Measurements from ENCODE around the gene PBX3.

Gene PBX3

GRCh38 chr9:125816321-125816720 is 69.1 kb downstream of the PBX3 start:
- Histone ChIP-seq H3K4me2 (ENCODE audit: low read depth, low read length, poor library complexity, severe bottlenecking) (no peak overlapping the region), H3F3A (ENCODE audit: insufficient read depth) (peaks cover 7% of the 10 kb centered on the region), H2AFZ (ENCODE audit: low read depth, low read length, severe bottlenecking) (no peak overlapping the region), H3K27ac (ENCODE audit: low read depth, low read length) (no peak overlapping the region), H3K79me2 (ENCODE audit: insufficient read depth, low read length) (no peaks in the 10 kb centered on the region; the same call in 1 of the 2 replicates), H3K9me2 (replicated peaks; ENCODE audit: insufficient read depth, low read length) (no peaks in the 10 kb centered on the region), H3K27me3 (ENCODE audit: low read length) (no peaks in the 10 kb centered on the region), H3K4me3 (ENCODE audit: insufficient read depth, low read length, poor library complexity, severe bottlenecking) (no peak overlapping the region), H3K9me3 (ENCODE audit: insufficient read depth, low read length) (no peaks in the 10 kb centered on the region), H4K20me1 (ENCODE audit: low read depth, low read length) (no peaks in the 10 kb centered on the region), H3K36me3 (ENCODE audit: low read length) (no peaks in the 10 kb centered on the region), H3K9ac (ENCODE audit: low read length) (no peak overlapping the region)
- no peak for TF ChIP-seq EZH2phosphoT487 (conservative IDR thresholded peaks at IDR 0.05; ENCODE audit: low read length)
- TF ChIP-seq CTCF (IDR thresholded peaks at IDR 0.05; ENCODE audit: insufficient read depth, low read length, poor library complexity, severe bottlenecking) = no peak

GRCh38 chr9:125820100-125820804 is 73.1 kb downstream of the PBX3 start:
- H3K4me3 ChIP-seq (ENCODE audit: insufficient read depth, low read length, poor library complexity, severe bottlenecking) = peak overlapping the region; percentile 31
- H3K27ac ChIP-seq (ENCODE audit: low read depth, low read length) = peak overlapping the region; percentile 85
- no peaks in the 10 kb centered on the region for H3K9me3 ChIP-seq (ENCODE audit: insufficient read depth, low read length)
- H4K20me1 ChIP-seq (ENCODE audit: low read depth, low read length) = no peaks in the 10 kb centered on the region
- H3K27me3 ChIP-seq (ENCODE audit: low read length) = no peaks in the 10 kb centered on the region
- H3K4me2 ChIP-seq (ENCODE audit: low read depth, low read length, poor library complexity, severe bottlenecking) = peak overlapping the region; percentile 76
- TF ChIP-seq CTCF (IDR thresholded peaks at IDR 0.05; ENCODE audit: insufficient read depth, low read length, poor library complexity, severe bottlenecking) (no peak), EZH2phosphoT487 (conservative IDR thresholded peaks at IDR 0.05; ENCODE audit: low read length) (no peak)
- H2AFZ ChIP-seq (ENCODE audit: low read depth, low read length, severe bottlenecking) = no peak overlapping the region
- H3K36me3 ChIP-seq (ENCODE audit: low read length) = no peaks in the 10 kb centered on the region
- H3K79me2 ChIP-seq (ENCODE audit: insufficient read depth, low read length) = peaks cover 6% of the 10 kb centered on the region
- peaks cover 7% of the 10 kb centered on the region for H3F3A ChIP-seq (ENCODE audit: insufficient read depth)
- H3K9ac ChIP-seq (ENCODE audit: low read length) = peak overlapping the region; percentile 33
- no peaks in the 10 kb centered on the region for H3K9me2 ChIP-seq (replicated peaks; ENCODE audit: insufficient read depth, low read length)

- Histone ChIP-seq H3K27me3 (ENCODE audit: low read length) (no peaks in the 10 kb centered on the region), H4K20me1 (ENCODE audit: low read depth, low read length) (no peaks in the 10 kb centered on the region), H3F3A (ENCODE audit: insufficient read depth) (peaks cover 7% of the 10 kb centered on the region), H3K79me2 (ENCODE audit: insufficient read depth, low read length) (peaks cover 6% of the 10 kb centered on the region), H3K9me2 (replicated peaks; ENCODE audit: insufficient read depth, low read length) (no peaks in the 10 kb centered on the region), H3K27ac (ENCODE audit: low read depth, low read length) (peak overlapping the region; percentile 85), H3K9ac (ENCODE audit: low read length) (peak overlapping the region; percentile 33), H3K4me3 (ENCODE audit: insufficient read depth, low read length, poor library complexity, severe bottlenecking) (peak overlapping the region; percentile 31), H2AFZ (ENCODE audit: low read depth, low read length, severe bottlenecking) (no peak overlapping the region), H3K4me2 (ENCODE audit: low read depth, low read length, poor library complexity, severe bottlenecking) (peak overlapping the region; percentile 76), H3K9me3 (ENCODE audit: insufficient read depth, low read length) (no peaks in the 10 kb centered on the region), H3K36me3 (ENCODE audit: low read length) (no peaks in the 10 kb centered on the region)
- no peak for TF ChIP-seq EZH2phosphoT487 (conservative IDR thresholded peaks at IDR 0.05; ENCODE audit: low read length)
- no peak for TF ChIP-seq CTCF (IDR thresholded peaks at IDR 0.05; ENCODE audit: insufficient read depth, low read length, poor library complexity, severe bottlenecking)
Measured at GRCh38 chr9:125821078-125821477, 73.9 kb downstream of the PBX3 start.
